Measurements from ENCODE around the gene LIPC.

The LIPC gene

GRCh38 chr15:58501636-58502188 is 69.9 kb downstream of the LIPC start:
- DNase-seq = no peak

GRCh38 chr15:58503139-58504027 is 71.6 kb downstream of the LIPC start:
- no peak for DNase-seq

DNA sequence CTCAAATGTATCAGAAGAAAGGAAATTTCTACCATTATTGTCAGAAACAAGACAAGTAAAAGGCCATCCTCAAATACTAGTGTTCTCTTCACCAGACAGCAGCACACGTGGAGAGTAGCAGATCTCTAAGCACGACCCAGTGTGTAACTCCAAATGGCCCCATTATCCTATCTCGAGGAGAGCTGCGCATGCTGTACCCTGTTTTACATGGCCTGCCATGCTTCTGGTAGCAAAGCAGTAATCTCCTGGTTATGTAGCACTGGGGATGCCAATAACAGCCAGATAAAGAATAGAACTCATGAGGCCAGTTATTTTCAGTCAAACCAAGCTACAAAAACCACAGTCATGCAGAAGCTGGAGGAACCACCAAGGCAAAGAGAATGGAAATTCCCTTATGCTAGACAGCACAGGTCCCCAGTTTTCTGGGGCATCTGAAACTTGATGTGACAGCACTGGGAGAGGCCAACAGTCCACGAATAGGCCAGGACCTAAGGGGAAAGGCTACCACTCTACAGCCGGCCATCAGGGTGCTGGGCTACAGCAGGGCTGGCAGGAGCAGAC is 73.0 kb downstream of the LIPC start:
- no peak for DNase-seq

DNA sequence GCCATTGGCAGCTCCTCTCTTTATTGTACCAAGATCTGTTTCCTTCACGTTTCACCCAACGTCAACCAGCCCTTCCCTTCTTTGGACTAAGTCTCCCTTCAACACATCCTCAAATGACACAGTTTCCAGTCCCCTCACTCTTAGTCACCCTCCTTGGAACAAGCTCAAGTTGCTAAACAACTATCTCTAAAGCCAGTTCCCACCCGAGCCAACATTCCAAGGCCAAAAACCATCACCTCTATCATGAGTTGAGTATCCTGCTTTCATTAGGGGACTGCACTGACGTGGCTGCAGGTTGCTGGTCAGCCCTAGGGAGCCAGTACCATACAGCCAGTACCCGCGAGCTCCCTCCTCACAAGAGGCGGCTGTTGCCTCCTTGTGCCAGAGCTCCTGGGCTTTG is 73.8 kb downstream of the LIPC start:
- DNase-seq = no peak

DNA sequence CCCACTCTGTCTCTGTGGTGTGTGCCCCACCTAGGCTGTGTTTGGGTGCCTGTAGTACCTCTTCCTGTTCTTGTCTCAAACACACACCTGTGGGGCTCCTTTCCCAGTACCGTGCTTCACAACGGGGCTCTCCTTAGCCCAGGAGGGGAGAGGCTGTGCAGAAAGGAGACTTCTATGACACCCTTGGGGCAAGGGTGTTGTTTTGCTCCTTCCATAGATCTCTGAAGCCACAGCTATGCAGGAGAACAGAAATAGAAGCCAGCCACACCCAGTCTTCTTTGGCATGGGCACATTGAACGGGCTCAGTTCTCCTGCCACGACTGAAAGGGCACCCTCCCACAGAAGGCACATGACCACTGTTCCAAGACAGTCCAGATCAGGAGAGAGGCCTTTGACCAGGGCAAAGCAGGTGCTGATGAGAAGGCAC is 74.3 kb downstream of the LIPC start:
- no peak for DNase-seq

GRCh38 chr15:58506783-58507668 is 75.2 kb downstream of the LIPC start:
- DNase-seq = no peak

DNA sequence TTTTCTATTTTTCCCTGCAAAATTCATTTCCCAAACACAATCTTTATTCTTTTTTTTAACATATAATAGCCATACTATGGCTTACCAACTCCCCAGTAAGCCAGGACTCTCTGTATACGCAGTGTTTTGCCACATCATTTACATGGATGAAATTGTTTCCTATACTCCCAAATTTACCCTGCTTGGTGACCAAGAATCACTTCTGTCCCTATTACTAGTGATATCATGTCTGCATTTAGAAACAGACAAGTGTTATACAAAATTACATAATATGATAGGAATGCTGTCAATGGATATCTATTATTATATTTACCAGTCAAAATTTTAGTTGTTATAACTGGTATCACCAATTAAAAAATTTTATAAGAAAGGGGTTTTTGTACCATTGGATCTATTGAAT is 77.8 kb downstream of the LIPC start:
- no peak for DNase-seq

GRCh38 chr15:58510715-58511598 is 79.2 kb downstream of the LIPC start:
- DNase-seq = no peak

DNA sequence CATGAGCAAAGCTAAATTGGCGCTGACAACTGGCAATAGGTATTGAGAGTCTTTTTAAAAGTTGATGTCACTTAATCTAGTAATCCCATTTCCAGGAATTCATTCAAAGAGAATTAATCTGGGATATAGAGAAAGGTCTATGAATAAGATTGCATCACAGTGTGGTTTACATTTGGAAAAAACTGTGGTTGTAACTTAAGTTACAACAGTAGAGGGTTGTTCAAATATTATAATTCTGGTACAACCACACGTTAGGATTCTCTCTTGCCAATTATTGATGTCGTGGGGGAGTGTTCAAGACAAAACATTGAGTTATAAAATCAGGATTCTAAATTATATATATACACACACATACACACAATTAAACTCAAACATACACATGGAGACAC is 79.8 kb downstream of the LIPC start:
- no peak for DNase-seq

GRCh38 chr15:58512522-58512921 is 80.7 kb downstream of the LIPC start:
- DNase-seq = no peak

DNA sequence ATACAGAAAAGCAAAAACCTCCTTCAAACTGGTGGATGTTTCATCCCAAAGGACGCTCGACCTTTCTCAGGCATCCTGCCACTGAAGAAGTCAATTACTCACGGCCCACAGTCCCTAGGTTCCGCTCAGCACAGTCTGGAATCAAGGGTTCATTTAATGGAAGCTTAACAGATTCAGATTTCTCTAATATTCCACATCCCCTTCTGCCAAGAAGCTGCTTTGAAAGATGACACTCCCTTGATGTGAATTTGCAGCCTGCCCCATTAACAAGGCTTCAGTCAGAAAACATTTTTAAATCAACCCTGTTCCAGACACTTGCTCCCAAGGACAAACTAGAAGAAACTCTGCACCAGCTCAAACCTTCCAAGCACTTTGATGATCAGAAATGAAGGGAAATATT is 81.2 kb downstream of the LIPC start:
- no peak for DNase-seq

DNA sequence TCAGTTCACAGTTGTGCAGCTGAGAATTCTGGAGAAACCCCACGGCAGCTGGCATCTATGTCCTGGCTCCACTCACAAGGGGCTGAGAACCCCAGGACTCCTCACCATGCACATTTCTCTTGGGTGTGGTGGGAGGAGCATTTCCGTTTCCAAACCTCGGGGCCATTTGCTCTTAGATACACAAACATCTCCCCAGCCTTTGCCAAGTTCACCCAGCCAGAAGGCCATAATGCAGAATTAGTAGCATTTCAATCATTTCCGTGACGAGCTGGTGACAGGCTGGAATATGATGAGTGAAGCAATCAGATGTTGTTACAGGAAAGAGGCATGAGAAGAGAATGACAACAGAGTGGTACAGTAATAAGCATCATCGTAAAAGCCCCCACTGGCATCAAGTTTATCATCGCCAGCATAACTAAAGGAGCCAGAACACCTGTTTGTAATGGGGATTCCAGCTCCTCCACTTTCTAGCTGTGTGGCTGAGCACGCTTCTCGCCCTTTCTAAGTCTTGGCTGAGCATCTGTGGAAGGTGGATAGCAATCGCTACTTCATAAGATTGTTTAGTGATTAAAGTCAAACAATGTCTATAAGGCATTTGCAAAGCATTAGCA is 82.0 kb downstream of the LIPC start:
- peak; percentile 21 for DNase-seq

DNA sequence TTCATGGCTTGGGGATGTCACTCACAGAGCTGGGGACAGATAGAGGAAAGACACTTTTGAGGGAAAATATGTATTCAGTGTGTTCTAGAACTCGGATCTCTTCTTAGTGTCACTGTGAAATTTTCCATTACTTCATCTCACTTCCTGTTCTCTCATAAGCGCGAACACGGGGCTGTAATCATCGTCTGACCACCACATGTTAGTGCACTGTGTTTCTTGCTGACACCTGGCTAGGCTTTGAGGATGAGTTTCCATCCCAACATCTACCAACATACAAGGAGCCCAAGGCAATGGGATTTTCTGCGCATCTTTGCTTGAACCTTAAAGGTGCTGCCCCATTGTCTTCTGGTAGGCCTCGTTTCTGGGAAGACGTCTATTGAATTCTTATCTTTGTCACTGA is 84.0 kb downstream of the LIPC start:
- no peak for DNase-seq

DNA sequence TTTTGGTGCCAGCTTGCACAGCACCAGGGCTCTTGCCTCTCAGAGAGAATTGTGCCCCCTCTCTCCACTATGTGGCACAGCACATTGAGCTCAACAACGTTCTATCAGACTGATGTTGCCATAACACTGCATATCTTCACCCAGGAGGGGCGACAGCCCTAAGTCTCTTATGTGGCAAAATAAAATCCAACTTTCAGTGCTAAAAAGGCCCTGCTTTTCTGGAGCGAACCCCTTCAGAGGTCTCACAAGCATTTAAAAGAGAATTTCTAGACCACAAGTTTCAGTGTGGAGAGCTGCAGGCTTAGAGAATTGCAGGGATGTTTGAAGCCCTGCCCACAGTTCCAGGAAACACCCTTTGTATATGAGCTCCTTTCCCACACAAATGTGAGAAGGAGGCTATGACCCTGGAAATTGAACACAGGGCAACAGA is 85.5 kb downstream of the LIPC start:
- no peak for DNase-seq

- DNase-seq = no peak
Observed at GRCh38 chr15:58517682-58518525, 86.1 kb downstream of the LIPC start.

DNA sequence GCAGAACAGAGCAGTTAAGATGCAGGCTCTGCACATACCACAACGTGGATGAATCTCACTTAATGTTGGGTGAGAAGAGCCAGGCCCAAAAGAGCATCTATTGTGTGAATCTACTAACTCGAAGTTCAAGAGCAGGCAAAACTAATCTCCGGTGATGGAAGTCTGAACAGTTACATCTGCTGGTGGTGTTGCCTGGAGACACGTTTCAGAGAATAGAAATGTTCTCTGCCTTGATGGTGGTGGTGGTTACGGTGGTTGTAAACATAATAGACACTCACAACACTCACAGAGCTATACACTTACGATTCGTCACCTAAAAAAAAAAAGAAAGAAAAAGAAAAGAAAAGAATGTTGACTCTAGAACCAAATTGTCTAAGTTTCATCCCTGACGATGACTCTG is 86.8 kb downstream of the LIPC start:
- no peak for DNase-seq

GRCh38 chr15:58519516-58519915 is 87.7 kb downstream of the LIPC start:
- DNase-seq = no peak

DNA sequence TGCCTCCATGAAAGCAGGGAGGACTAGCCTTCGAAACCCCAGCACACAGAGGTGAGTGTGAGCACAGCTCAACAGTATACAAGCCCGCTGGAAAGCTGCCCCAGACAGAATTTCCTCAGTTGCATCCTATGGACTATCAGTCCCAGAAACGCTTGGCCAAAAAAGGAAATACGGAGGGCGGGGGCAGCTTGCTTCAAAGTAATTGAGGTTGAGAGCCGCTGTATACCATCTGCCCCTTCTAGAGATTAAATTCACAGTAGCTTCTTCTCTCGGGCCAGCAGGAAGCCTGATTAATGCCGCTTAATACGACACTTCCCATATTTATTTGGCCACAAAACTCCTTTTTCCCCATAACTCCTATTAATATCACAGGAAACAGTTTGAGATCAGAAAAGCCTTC is 88.7 kb downstream of the LIPC start:
- DNase-seq = no peak

DNA sequence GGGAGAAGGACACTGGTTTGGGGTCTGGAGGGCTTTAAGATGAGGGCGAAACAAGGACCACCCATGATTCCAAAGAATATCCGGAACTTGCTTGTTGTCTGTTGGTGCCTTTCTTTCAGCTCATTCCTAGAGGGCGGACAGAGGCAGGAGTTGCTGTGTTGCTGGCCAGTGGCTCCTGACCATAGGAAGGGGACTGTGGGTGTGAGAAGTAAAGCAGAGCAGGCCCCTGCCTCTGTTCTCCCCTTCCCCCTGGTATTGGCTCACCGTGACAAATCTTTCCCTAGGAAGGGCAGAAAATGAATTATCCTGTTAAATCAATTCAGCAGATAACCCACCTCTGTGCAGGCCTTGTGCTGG is 89.1 kb downstream of the LIPC start:
- DNase-seq = no peak

DNA sequence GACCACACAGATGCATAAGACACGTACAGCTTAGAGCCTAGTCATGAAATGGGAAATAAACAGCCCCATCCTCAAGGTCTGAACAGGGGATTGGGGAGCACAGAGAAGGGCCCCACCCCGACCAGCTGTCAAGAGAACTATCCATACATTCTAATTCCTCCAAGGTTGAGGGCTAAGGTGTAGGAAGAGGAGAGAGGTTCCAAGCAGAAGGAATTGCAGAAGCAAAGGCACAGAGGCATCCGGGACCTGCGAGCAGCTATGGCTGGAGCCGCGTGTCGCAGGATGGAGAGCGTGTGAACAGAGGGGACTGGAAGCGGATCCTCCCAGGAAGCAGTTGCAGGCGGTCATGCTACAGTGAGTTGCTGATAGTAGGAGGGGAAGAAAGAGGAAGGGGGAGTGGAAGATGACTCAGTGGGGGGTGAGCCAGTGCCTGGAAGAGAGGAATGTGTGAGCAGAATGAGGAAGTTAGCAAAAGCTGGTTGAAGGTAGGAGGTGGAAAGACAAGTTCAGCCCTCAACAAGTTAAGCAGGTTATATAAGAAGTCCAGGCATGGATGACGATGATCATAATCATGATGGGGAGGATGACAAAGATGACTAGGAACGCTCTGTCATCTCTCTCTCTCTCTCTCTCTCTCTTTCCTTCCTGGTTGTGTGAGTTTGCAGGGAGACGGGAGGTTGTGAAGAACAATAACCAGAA is 89.7 kb downstream of the LIPC start:
- no peak for DNase-seq

Data from NCI-H1092 treated with DMSO at 0.1 percent for 48 hours (cell line).